ENCODE measurements around the gene UCK1. TPM values are rescaled to one million over a fixed set of nuclear protein-coding genes. Genes with fewer than 3 reads are reported as not detected.

The UCK1 gene
- total and polyA plus RNA-seq, 4 experiments from 2014 or later: 25.8 to 39.7 (median 31.4) TPM

- Mint-ChIP-seq H3K9me3 (peaks cover 0 to 12% (median 5%) of the 10 kb centered on the region in 8 donors), H3K27ac (peak overlapping the region in 1 of 7 donors; percentile 41), H3K36me3 (no peaks in the 10 kb centered on the region), H3K4me1 (peaks cover 0 to 10% (median 5%) of the 10 kb centered on the region in 4 donors), H3K27me3 (no peaks in the 10 kb centered on the region), H3K4me3 (no peak overlapping the region)
- DNase-seq: no peak
- Histone ChIP-seq H3K4me1 (ENCODE audit: insufficient read depth, low read length) (peaks cover 5% of the 10 kb centered on the region), H3K36me3 (ENCODE audit: insufficient read depth, low read length) (no peaks in the 10 kb centered on the region), H3K4me3 (ENCODE audit: low read length in 2 of 2) (no peak overlapping the region), H3K27me3 (ENCODE audit: insufficient read depth, low read length) (no peaks in the 10 kb centered on the region), H3K27ac (ENCODE audit: low read depth, low read length) (no peak overlapping the region), H3K9me3 (ENCODE audit: control insufficient read depth in 1 of 2, low read length in 2 of 2) (no peaks in the 10 kb centered on the region)
- ChIA-PET CTCF (ENCODE audit: partially characterized antibody) (interaction anchor here (1.1 to 1.7 kb wide), 2 partner anchors 10 to 213 kb away, joined by 3 to 7 read pairs; no protein-coding TSS in a partner anchor), POLR2A (ENCODE audit: partially characterized antibody) (interaction anchor here (1.4 kb wide), 1 partner anchor 8 kb away, joined by 3 read pairs; no protein-coding TSS in a partner anchor)
- intact Hi-C loops (cut with micrococcal nuclease): no loop called here
These were observed 31.2 kb upstream of the UCK1 start for GRCh38 chr9:131562032-131562959.

GRCh38 chr9:131559421-131560000, 28.4 kb upstream of the UCK1 start:
- H3K4me1 Mint-ChIP-seq: peaks cover 2 to 10% (median 5%) of the 10 kb centered on the region in 4 donors
- intact Hi-C loops (cut with micrococcal nuclease): loop anchor here (1.0 kb wide), 1 partner anchor 209 kb away; no protein-coding TSS in a partner anchor
- H3K36me3 Mint-ChIP-seq: no peaks in the 10 kb centered on the region
- H3K27me3 ChIP-seq (ENCODE audit: insufficient read depth, low read length): peaks cover 4% of the 10 kb centered on the region
- no peak for DNase-seq
- peaks cover 5 to 9% of the 10 kb centered on the region in 2 donors for H3K27me3 Mint-ChIP-seq
- ChIA-PET CTCF (ENCODE audit: partially characterized antibody) (interaction anchor here (0.6 to 2.9 kb wide), 17 partner anchors 13 to 709 kb away, joined by 3 to 31 read pairs (median 5); no protein-coding TSS in a partner anchor), POLR2A (ENCODE audit: partially characterized antibody) (interaction anchor here (1.6 kb wide), 1 partner anchor 59 kb away, joined by 4 read pairs; no protein-coding TSS in a partner anchor)
- H3K4me3 Mint-ChIP-seq: no peak overlapping the region
- no peaks in the 10 kb centered on the region for H3K36me3 ChIP-seq (ENCODE audit: insufficient read depth, low read length)
- no peaks in the 10 kb centered on the region for H3K9me3 ChIP-seq (ENCODE audit: control insufficient read depth in 1 of 2, low read length in 2 of 2)
- H3K4me1 ChIP-seq (ENCODE audit: insufficient read depth, low read length): no peaks in the 10 kb centered on the region
- H3K4me3 ChIP-seq (ENCODE audit: low read length in 2 of 2): no peak overlapping the region
- no peak overlapping the region for H3K27ac Mint-ChIP-seq
- H3K27ac ChIP-seq (ENCODE audit: low read depth, low read length): no peak overlapping the region
- H3K9me3 Mint-ChIP-seq: peaks cover 0 to 12% (median 6%) of the 10 kb centered on the region in 8 donors

GRCh38 chr9:131557855-131558548, 26.9 kb upstream of the UCK1 start:
- Mint-ChIP-seq H3K9me3 (peaks cover 0 to 12% (median 4%) of the 10 kb centered on the region in 8 donors), H3K27ac (no peak overlapping the region), H3K27me3 (peaks cover 10 to 12% of the 10 kb centered on the region in 2 donors), H3K4me1 (peaks cover 4 to 10% (median 6%) of the 10 kb centered on the region in 4 donors), H3K36me3 (peaks cover 0 to 3% of the 10 kb centered on the region in 2 donors), H3K4me3 (no peak overlapping the region)
- CTCF ChIA-PET (ENCODE audit: partially characterized antibody): interaction anchor here (1.8 kb wide), 1 partner anchor 57 kb away, joined by 8 read pairs; no protein-coding TSS in a partner anchor
- H3K27me3 ChIP-seq (ENCODE audit: insufficient read depth, low read length): peaks cover 4% of the 10 kb centered on the region
- H3K9me3 ChIP-seq (ENCODE audit: control insufficient read depth in 1 of 2, low read length in 2 of 2): no peaks in the 10 kb centered on the region
- H3K27ac ChIP-seq (ENCODE audit: low read depth, low read length): no peak overlapping the region
- intact Hi-C loops (cut with micrococcal nuclease): no loop called here
- POLR2A ChIA-PET (ENCODE audit: partially characterized antibody): no interaction called here
- H3K4me3 ChIP-seq (ENCODE audit: low read length in 2 of 2): no peak overlapping the region
- no peaks in the 10 kb centered on the region for H3K36me3 ChIP-seq (ENCODE audit: insufficient read depth, low read length)
- DNase-seq: no peak
- no peaks in the 10 kb centered on the region for H3K4me1 ChIP-seq (ENCODE audit: insufficient read depth, low read length)

GRCh38 chr9:131555841-131556673, 25.0 kb upstream of the UCK1 start:
- H3K4me1 ChIP-seq (ENCODE audit: insufficient read depth, low read length): no peaks in the 10 kb centered on the region
- no peak overlapping the region for H3K4me3 ChIP-seq (ENCODE audit: low read length in 2 of 2)
- H3K36me3 ChIP-seq (ENCODE audit: insufficient read depth, low read length): no peaks in the 10 kb centered on the region
- CTCF ChIA-PET (ENCODE audit: partially characterized antibody): no interaction called here
- no peaks in the 10 kb centered on the region for H3K9me3 ChIP-seq (ENCODE audit: control insufficient read depth in 1 of 2, low read length in 2 of 2)
- Mint-ChIP-seq H3K4me1 (peaks cover 4 to 14% (median 6%) of the 10 kb centered on the region in 4 donors), H3K4me3 (peak overlapping the region in 3 of 8 donors; percentile 15 to 24 (median 22)), H3K27ac (peak overlapping the region in 2 of 7 donors; percentile 35 to 46), H3K27me3 (peaks cover 17% of the 10 kb centered on the region in 2 donors), H3K9me3 (peaks cover 0 to 9% (median 0%) of the 10 kb centered on the region in 8 donors), H3K36me3 (peaks cover 0 to 5% of the 10 kb centered on the region in 2 donors)
- no peak for DNase-seq
- intact Hi-C loops (cut with micrococcal nuclease): no loop called here
- peaks cover 4% of the 10 kb centered on the region for H3K27me3 ChIP-seq (ENCODE audit: insufficient read depth, low read length)
- POLR2A ChIA-PET (ENCODE audit: partially characterized antibody): no interaction called here
- no peak overlapping the region for H3K27ac ChIP-seq (ENCODE audit: low read depth, low read length)

GRCh38 chr9:131554843-131555351, 23.8 kb upstream of the UCK1 start:
- CTCF ChIA-PET (ENCODE audit: partially characterized antibody): no interaction called here
- Mint-ChIP-seq H3K27ac (peak overlapping the region in 1 of 7 donors; percentile 29), H3K4me3 (peak overlapping the region in 4 of 8 donors; percentile 21 to 56 (median 48)), H3K4me1 (peaks cover 4 to 14% (median 5%) of the 10 kb centered on the region in 4 donors), H3K36me3 (peaks cover 0 to 5% of the 10 kb centered on the region in 2 donors), H3K27me3 (peaks cover 19 to 22% of the 10 kb centered on the region in 2 donors), H3K9me3 (peaks cover 0 to 9% (median 0%) of the 10 kb centered on the region in 8 donors)
- no peak for DNase-seq
- H3K36me3 ChIP-seq (ENCODE audit: insufficient read depth, low read length): no peaks in the 10 kb centered on the region
- H3K4me3 ChIP-seq (ENCODE audit: low read length in 2 of 2): no peak overlapping the region
- no peaks in the 10 kb centered on the region for H3K9me3 ChIP-seq (ENCODE audit: control insufficient read depth in 1 of 2, low read length in 2 of 2)
- POLR2A ChIA-PET (ENCODE audit: partially characterized antibody): interaction anchor here (1.2 kb wide), 1 partner anchor 14 kb away, joined by 3 read pairs; no protein-coding TSS in a partner anchor
- peaks cover 4% of the 10 kb centered on the region for H3K27me3 ChIP-seq (ENCODE audit: insufficient read depth, low read length)
- H3K27ac ChIP-seq (ENCODE audit: low read depth, low read length): no peak overlapping the region
- no peaks in the 10 kb centered on the region for H3K4me1 ChIP-seq (ENCODE audit: insufficient read depth, low read length)
- intact Hi-C loops (cut with micrococcal nuclease): no loop called here

Measured in CD4-positive, alpha-beta memory T cell (primary cell).